HUES6 (cell line): ENCODE measurements around the gene FBN2.

Experiments used
- H3K27ac ChIP-seq: 2 replicates; pipeline ENCODE4 v1.7.0; 2013; ENCODE audit warnings: low read depth, mild to moderate bottlenecking, low read length, inconsistent platforms
- H3K27me3 ChIP-seq: 2 replicates; pipeline ENCODE4 v1.6.1; 2013; ENCODE audit warnings: low read length; ENCODE audit not compliant: control insufficient read depth, insufficient read depth
- H3K36me3 ChIP-seq: 2 replicates; pipeline ENCODE4 v1.6.1; 2013; ENCODE audit warnings: low read length; ENCODE audit not compliant: control insufficient read depth, insufficient read depth
- H3K4me1 ChIP-seq: 2 replicates; pipeline ENCODE4 v1.6.1; 2013; ENCODE audit warnings: low read length; ENCODE audit not compliant: control insufficient read depth, insufficient read depth
- H3K4me3 ChIP-seq: 2 replicates; pipeline ENCODE4 v1.5.1; 2013; ENCODE audit warnings: low read depth, low read length
- H3K9ac ChIP-seq: one replicate; pipeline ENCODE4 v1.6.1; 2013; ENCODE audit warnings: mild to moderate bottlenecking, low read length
- H3K9me3 ChIP-seq: 2 replicates; pipeline ENCODE4 v1.6.1; 2013; ENCODE audit warnings: low read depth, low read length; ENCODE audit not compliant: control insufficient read depth, insufficient read depth

Gene FBN2

DNA sequence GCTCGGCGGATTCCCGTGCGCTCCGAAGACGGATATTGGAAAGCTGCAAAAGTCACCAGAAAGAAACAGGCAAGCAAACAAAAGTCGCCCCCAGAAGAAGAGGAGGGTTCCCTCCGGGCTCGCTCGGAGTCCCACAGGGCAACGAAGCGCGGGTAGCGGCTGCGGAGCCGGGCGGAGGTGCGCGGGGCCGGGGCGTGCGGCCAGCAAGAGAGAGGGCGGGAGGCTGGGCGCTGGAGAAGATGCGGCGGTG, at the start of gene FBN2:
Gene FBN2 (minus strand): TSS at position 246 of the 250 bp plus-strand sequence. CDS start 642 bp downstream, outside the sequence.
- H3K27ac ChIP-seq: peak within 1 kb of the TSS; percentile 58; the same call in 1 of the 2 replicates
- peak within 1 kb of the TSS; percentile 80 for H3K9ac ChIP-seq

DNA sequence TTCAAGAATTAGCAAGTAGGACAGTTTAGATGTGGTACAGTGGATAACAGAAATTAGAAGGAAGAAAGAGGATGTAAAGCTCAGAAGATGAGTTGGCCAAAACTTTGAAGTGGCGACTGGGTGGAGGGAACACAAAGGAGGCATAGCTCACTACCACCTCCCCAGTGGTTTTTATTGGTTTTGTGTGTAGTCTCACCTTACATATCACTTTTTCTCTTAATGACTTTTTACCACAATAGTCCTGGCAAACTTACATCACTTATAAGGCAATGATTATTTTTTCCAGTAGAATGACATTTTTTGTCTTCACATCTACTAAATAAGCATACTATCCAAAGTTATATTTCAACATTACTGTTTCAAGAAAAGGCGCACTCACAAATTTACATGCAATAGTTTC, 49.2 kb upstream of the FBN2 start:
- no peak overlapping the region for H3K9ac ChIP-seq
- H3K27me3 ChIP-seq: no peaks in the 10 kb centered on the region
- H3K27ac ChIP-seq: no peak overlapping the region
- H3K4me3 ChIP-seq: no peak overlapping the region
- no peaks in the 10 kb centered on the region for H3K36me3 ChIP-seq
- peaks cover 5% of the 10 kb centered on the region; the same call in 1 of the 2 replicates for H3K9me3 ChIP-seq
- no peaks in the 10 kb centered on the region for H3K4me1 ChIP-seq

More for the DNA sequence above, at the start of gene FBN2:
- Histone ChIP-seq H3K4me1 (no peaks in the 10 kb centered on the region; the same call in none of the 2 replicates), H3K36me3 (no peaks in the 10 kb centered on the region; the same call in 1 of the 2 replicates), H3K27me3 (peaks cover 38% of the 10 kb centered on the region), H3K9me3 (no peaks in the 10 kb centered on the region), H3K4me3 (peak within 1 kb of the TSS; percentile 77)

DNA sequence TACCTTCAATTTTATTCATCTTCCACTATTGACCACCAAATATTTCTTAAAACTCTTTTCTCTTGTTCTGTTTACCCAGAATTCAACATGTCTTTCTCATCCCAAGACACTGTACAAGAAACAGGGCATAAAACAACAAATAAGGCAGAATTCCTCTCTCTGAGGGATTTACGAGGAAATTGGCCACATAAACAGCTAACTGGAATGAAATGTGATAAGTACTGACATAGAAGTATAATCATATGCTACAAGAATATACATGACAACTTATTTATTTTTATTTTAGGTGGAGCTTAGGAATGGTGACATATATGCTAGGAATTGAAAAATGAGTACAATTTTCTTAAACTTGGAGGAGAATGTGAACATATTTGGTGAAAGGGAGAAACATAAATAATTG, 48.8 kb upstream of the FBN2 start:
- Histone ChIP-seq H3K36me3 (no peaks in the 10 kb centered on the region), H3K27ac (no peak overlapping the region), H3K4me1 (no peaks in the 10 kb centered on the region), H3K9ac (no peak overlapping the region), H3K9me3 (peaks cover 5% of the 10 kb centered on the region; the same call in 1 of the 2 replicates), H3K27me3 (no peaks in the 10 kb centered on the region), H3K4me3 (no peak overlapping the region)

DNA sequence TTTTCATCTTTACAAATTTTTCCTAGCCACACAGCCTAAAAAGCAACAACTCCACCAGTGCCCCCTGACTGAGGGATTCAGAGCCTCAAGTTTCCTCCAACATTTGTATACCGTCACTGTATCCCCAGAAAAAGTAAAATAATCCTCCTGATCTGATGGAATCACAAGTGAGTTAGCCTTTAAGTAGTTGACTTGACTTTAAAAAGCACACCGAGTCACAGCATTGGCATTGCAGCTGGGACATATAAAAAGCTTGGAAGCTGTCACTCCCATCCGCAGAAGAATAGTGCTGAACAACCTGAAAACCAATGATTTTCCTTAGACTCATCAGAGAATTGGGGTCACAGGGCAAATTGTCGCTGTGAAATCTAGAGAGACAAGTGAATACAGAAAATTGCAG, 41.6 kb upstream of the FBN2 start:
- no peaks in the 10 kb centered on the region for H3K4me1 ChIP-seq
- no peak overlapping the region for H3K4me3 ChIP-seq
- H3K9me3 ChIP-seq: peaks cover 5% of the 10 kb centered on the region; the same call in 1 of the 2 replicates
- no peaks in the 10 kb centered on the region for H3K27me3 ChIP-seq
- no peak overlapping the region for H3K9ac ChIP-seq
- no peak overlapping the region for H3K27ac ChIP-seq
- no peaks in the 10 kb centered on the region for H3K36me3 ChIP-seq

DNA sequence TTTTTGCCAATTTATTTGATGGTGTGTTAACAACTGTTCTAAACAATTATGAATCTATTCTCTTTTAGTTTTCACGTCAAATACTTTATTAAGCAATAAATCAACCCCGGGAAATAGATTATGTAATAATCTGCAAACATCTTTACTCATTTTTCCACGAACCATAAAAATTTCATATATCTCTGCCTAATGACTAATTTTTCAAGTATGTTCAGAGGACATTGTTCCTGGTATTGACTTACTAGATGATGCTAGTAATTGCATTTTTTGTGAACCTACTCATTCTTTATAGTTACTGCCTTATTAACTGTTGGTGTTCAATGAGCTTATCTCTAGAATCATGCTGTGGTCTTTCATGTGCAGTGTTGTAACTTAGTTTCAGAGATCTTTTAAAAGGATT, 41.0 kb upstream of the FBN2 start:
- Histone ChIP-seq H3K27me3 (no peaks in the 10 kb centered on the region), H3K27ac (no peak overlapping the region)

DNA sequence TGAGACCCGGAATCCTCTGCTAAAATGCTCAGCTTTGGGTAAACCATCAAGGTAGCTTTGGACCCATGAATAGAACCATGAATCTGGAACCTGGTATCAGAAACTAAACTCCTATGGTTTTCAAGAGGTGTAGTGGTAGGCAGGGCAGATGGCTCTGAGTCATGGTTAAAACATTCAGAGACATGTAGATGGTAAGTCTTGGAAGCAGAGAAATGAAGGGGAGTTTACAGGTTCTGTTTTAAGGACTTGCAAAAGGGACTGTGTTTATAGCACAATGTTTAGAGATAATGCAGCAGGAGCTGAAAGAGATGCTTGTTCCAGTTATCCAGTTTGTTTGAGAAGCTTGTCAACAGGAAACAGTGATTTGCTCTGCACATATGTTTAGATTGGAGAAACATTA, 36.0 kb upstream of the FBN2 start:
- no peak overlapping the region for H3K4me3 ChIP-seq
- no peak overlapping the region for H3K27ac ChIP-seq
- H3K36me3 ChIP-seq: no peaks in the 10 kb centered on the region

More for the DNA sequence above, 41.0 kb upstream of the FBN2 start:
- no peaks in the 10 kb centered on the region for H3K36me3 ChIP-seq
- peaks cover 5% of the 10 kb centered on the region; the same call in 1 of the 2 replicates for H3K9me3 ChIP-seq
- H3K4me1 ChIP-seq: no peaks in the 10 kb centered on the region
- no peak overlapping the region for H3K9ac ChIP-seq
- H3K4me3 ChIP-seq: no peak overlapping the region

DNA sequence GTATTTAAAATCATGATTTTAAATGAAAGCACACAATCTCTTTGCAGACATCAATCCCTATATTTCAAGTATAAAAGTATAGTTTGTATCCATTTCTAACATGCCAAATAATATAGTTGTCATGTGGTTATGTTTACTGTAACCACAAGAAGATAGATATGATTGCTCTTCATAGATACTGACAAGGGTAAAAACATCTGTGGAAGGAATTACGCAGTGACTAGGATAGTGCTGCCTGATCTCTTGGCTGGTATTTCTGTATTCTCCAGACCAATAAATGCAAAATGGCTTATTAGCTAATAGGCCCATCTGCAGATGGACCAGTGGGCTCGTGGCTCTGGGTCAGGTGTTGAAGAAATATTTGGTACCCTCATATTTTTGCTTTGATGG, 34.9 kb upstream of the FBN2 start:
- H3K4me1 ChIP-seq: no peaks in the 10 kb centered on the region; the same call in 1 of the 2 replicates
- no peak overlapping the region for H3K9ac ChIP-seq
- H3K4me3 ChIP-seq: no peak overlapping the region
- H3K27me3 ChIP-seq: no peaks in the 10 kb centered on the region
- H3K36me3 ChIP-seq: no peaks in the 10 kb centered on the region
- H3K9me3 ChIP-seq: no peaks in the 10 kb centered on the region
- no peak overlapping the region for H3K27ac ChIP-seq

More for the DNA sequence above, 36.0 kb upstream of the FBN2 start:
- no peaks in the 10 kb centered on the region; the same call in 1 of the 2 replicates for H3K4me1 ChIP-seq
- H3K9ac ChIP-seq: no peak overlapping the region
- no peaks in the 10 kb centered on the region for H3K27me3 ChIP-seq
- no peaks in the 10 kb centered on the region for H3K9me3 ChIP-seq

DNA sequence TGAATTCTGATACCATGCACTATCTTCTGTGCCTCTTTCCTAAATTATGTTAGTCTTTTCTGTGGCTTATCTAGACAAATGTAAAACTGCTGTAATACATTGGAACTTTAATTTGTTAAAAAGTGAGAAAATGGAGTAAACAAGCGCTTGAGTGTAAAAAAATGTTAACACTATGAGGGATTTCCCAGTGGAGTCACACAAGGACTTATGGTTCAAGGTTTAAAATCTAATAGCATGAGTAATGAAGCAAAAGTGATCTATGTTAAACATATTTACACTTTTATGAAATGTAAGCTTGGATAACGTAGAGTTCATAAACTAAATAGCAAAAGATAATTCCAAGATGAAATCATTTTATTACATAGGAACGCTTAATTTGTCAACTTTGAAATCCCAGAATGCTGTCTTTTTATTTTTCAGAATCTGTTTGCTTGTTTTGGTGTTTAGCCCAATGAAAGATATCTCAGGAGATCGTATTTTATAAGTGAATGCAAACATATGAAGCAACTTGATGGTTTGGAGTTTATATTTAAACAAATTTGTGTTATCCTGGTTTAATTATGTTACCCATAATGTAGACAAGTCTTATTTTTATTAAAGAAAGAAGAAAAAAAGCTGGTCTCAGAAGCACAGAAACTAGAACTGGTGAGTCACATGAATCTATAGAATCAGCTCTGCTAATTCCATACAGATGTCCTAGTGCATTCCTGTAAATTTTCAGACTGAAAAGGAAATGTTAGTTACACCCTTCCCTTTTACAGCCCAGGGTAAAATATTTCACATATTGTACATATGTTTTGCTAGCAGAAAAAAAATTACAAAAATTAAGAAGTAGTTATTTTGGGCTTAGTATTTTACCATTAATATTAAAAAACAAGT, 34.2 kb upstream of the FBN2 start:
- Histone ChIP-seq H3K4me1 (no peaks in the 10 kb centered on the region; the same call in 1 of the 2 replicates), H3K27ac (no peak overlapping the region), H3K27me3 (no peaks in the 10 kb centered on the region), H3K9ac (no peak overlapping the region), H3K9me3 (no peaks in the 10 kb centered on the region), H3K4me3 (no peak overlapping the region), H3K36me3 (no peaks in the 10 kb centered on the region)

DNA sequence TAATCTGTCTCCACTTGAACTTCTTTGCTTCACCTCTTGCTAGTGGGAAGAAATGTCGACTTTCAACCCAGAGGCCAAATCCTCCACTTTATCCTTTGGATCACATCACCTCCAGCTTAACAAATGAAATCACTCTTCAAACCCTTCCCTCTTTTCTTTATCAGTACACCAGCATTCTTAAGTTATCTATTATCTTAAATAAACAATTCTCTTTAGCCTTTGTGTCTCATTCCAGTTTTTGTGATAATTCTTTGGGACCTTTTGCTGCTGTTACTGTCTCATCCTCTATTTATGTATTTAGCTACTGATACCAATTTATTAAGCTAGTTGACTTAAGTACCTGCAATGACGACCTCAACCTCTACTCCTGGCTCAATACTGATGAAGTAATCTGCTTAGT, 28.1 kb upstream of the FBN2 start:
- no peaks in the 10 kb centered on the region for H3K9me3 ChIP-seq
- H3K4me1 ChIP-seq: no peaks in the 10 kb centered on the region
- no peak overlapping the region for H3K27ac ChIP-seq
- H3K9ac ChIP-seq: no peak overlapping the region
- H3K36me3 ChIP-seq: no peaks in the 10 kb centered on the region
- H3K27me3 ChIP-seq: no peaks in the 10 kb centered on the region
- no peak overlapping the region for H3K4me3 ChIP-seq

DNA sequence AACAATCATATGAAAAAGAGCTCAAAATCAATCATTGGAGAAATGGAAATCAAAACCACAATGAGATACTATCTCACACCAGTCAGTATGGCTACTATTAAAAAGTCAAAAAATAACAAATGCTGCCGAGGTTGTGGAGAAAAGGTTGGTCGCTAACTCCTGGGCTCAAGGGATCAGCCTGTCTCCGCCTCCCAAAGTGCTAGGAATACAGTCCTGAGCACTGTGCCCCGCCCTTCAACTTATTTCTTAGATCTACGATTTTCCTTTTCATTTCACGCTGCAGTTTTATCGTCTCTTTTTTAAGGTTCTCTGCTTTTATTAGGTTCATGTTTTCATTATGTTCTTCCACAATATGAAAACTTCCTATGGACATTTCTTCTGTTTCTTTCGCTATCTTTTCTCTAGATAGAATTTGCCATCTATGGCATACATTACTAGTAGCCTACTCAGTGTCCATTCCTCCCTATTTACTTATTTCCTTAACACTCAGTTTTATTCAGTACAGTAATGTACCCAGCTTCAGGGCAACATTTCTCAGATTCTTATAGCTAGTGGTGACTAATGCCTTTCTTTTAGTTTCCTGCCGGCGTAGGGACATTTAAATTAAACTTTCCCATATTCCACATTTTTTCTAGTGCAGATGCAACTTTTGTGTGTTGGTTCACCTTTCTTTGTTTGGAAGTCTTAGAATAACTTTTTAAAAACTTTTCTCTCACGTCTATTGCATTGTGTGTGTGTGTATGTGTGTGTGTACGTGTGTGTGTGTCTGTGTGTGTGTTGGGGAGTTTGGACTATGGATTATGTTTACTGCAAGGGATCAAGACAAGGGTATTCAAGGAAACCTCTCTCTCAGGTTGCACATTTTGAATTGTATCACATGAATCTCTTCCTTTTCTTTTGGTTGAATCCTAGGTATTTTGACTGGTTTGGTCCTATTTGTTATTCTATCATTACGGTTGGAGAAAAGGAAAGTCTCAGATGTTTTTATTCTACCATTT, 21.6 kb upstream of the FBN2 start:
- no peaks in the 10 kb centered on the region for H3K9me3 ChIP-seq
- H3K27me3 ChIP-seq: no peaks in the 10 kb centered on the region
- H3K27ac ChIP-seq: no peak overlapping the region
- H3K9ac ChIP-seq: no peak overlapping the region
- no peaks in the 10 kb centered on the region for H3K36me3 ChIP-seq
- H3K4me3 ChIP-seq: no peak overlapping the region
- no peaks in the 10 kb centered on the region for H3K4me1 ChIP-seq

DNA sequence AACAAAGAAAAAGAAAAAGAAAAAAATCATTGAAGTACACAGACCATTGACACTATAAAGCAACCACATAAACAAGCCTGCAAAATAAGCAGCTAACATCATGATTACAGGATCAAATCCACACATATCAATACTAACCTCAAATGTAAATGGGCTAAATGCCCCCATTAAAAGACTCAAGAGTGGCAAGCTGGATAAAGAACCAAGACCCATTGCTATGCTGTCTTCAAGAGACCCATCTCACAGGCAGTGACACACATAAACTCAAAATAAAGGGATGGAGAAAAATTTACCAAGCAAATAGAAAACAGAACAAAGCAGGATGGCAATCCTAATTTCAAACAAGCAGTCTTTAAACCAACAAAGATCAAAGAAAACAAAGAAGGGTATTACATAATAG, 15.7 kb upstream of the FBN2 start:
- no peak overlapping the region for H3K27ac ChIP-seq
- no peaks in the 10 kb centered on the region for H3K36me3 ChIP-seq
- H3K9me3 ChIP-seq: peaks cover 6% of the 10 kb centered on the region
- no peak overlapping the region for H3K9ac ChIP-seq
- H3K4me3 ChIP-seq: no peak overlapping the region
- no peaks in the 10 kb centered on the region for H3K27me3 ChIP-seq
- H3K4me1 ChIP-seq: no peaks in the 10 kb centered on the region
